Measurements from ENCODE around the gene LPCAT3. TPM values are rescaled to one million over a fixed set of nuclear protein-coding genes. Genes with fewer than 3 reads are reported as not detected.

Gene LPCAT3
- total RNA-seq, 8 experiments from 2014 or later: 7.8 to 168 (median 19.7) TPM

DNA sequence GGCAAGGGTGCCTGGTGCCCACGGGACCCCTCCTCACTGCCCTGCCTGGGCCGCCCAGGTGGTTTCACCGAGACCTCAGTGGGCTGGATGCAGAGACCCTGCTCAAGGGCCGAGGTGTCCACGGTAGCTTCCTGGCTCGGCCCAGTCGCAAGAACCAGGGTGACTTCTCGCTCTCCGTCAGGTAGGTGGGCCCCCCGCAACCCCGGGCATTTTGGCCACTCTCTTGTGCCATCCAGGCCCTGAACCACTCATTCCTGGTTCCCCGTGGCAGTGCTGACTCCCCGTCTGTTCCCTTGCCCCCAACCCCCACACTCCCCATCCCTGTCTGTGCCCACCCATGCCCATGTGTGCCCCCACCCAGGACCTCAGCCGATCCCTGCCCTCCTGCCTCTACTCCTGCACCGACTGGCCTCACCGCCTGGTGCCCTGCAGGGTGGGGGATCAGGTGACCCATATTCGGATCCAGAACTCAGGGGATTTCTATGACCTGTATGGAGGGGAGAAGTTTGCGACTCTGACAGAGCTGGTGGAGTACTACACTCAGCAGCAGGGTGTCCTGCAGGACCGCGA is 66.6 kb downstream of the LPCAT3 start:
- peaks cover 0 to 6% of the 10 kb centered on the region in 2 donors for H3K4me1 ChIP-seq (replicated peaks in 1 of 2)
- WGBS, 10 experiments: 90 to 100% methylated on average over 1 to 2 of the region's 20 CpGs; no CpG with 5 or more reads in 8 of the 10 experiments
- in situ Hi-C loops (cut with MboI; ENCODE audit: low pct_unique_long_range_greater_than_20kb in 2 of 9, low sequenced_read_pairs in 9 of 9, unreplicated experiment in 9 of 9): loop anchor here in 1 of 9 experiments (25.0 kb wide), 1 partner anchor 161 kb away; the partner anchor contains the start of gene C1RL
- H3K4me3 ChIP-seq: no peak overlapping the region
- no peak for ATAC-seq (replicated peaks in 6 of 8)
- no peak overlapping the region for H3K27ac ChIP-seq

DNA sequence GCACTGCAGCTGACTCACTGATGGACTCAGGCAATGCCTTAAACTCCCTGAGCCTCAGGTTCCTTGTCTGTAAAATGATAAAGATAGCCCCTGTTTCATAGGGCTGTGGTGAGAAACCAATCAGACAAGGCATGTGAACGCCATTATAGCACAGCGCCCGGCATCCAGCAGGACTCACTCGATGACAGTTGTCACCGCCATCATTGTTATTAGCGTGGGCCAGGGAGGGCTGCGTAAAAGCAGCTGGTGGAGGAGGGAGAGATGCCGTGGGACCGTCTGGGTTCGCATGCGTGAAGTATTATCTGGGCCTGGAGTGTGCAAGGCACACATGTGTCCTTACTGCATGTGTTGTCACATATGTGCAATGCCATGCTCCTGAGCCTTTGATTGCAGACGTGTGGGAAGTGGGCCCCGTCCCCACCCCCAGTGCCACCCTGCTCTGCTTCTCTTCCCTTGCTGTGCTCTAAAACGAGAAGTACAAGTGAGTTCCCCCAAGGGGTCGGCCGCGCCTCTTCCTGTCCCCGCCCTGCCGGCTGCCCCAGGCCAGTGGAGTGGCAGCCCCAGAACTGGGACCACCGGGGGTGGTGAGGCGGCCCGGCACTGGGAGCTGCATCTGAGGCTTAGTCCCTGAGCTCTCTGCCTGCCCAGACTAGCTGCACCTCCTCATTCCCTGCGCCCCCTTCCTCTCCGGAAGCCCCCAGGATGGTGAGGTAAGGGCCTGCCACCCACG is 67.3 kb downstream of the LPCAT3 start, which contains the start of gene PTPN6:
Gene PTPN6, plus strand, starts transcription at position 546 of the 730 bp plus-strand sequence. Its CDS starts 157 bp downstream, at position 703.
- in situ Hi-C loops (cut with MboI; ENCODE audit: low pct_unique_long_range_greater_than_20kb in 2 of 9, low sequenced_read_pairs in 9 of 9, unreplicated experiment in 9 of 9): loop anchor here in 1 of 9 experiments (25.0 kb wide), 1 partner anchor 161 kb away; the partner anchor contains the start of gene C1RL
- H3K4me3 ChIP-seq: no peak within 1 kb of the TSS

DNA sequence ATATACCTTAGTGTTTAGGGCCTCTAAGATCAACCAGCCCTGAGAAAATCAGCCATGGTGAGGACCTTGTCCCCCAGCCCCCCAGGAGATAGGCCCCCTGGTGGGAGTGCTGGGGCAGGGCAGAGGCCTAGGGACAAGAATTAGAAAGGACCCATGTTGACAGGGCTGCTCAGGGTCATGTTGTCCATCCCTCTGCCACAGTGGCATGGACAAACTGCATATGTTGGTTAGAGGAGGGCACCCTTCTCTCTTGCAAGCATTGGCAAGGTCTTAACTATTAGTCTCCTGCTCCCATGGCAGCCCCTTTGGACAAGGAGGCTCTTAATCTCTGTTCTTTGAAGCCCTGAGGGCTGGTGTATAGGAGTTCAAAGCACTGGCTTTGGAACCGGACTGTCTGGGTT is 67.9 kb downstream of the LPCAT3 start:
- in situ Hi-C loops (cut with MboI; ENCODE audit: low pct_unique_long_range_greater_than_20kb in 2 of 9, low sequenced_read_pairs in 9 of 9, unreplicated experiment in 9 of 9): loop anchor here in 1 of 9 experiments (25.0 kb wide), 1 partner anchor 162 kb away; the partner anchor contains the start of gene C1RL
- Histone ChIP-seq H3K4me3 (no peak overlapping the region), H3K4me1 (replicated peaks in 1 of 2) (peaks cover 2 to 6% of the 10 kb centered on the region in 2 donors), H3K27ac (no peak overlapping the region)
- peak in 1 of 8 experiments; percentile 6 for ATAC-seq (replicated peaks in 6 of 8)
- 60 to 100% methylated on average over 1 of the region's 1 CpG; no CpG with 5 or more reads in 8 of the 10 experiments for WGBS, 10 experiments

More for the DNA sequence above, 67.3 kb downstream of the LPCAT3 start, which contains the start of gene PTPN6:
- Histone ChIP-seq H3K4me1 (replicated peaks in 1 of 2) (peaks cover 0 to 6% of the 10 kb centered on the region in 2 donors), H3K27ac (no peak within 1 kb of the TSS)
- WGBS, 10 experiments: 0 to 100% (median 70%) methylated on average over 1 to 3 of the region's 25 CpGs; no CpG with 5 or more reads in 4 of the 10 experiments
- ATAC-seq (replicated peaks in 6 of 8): no peak

DNA sequence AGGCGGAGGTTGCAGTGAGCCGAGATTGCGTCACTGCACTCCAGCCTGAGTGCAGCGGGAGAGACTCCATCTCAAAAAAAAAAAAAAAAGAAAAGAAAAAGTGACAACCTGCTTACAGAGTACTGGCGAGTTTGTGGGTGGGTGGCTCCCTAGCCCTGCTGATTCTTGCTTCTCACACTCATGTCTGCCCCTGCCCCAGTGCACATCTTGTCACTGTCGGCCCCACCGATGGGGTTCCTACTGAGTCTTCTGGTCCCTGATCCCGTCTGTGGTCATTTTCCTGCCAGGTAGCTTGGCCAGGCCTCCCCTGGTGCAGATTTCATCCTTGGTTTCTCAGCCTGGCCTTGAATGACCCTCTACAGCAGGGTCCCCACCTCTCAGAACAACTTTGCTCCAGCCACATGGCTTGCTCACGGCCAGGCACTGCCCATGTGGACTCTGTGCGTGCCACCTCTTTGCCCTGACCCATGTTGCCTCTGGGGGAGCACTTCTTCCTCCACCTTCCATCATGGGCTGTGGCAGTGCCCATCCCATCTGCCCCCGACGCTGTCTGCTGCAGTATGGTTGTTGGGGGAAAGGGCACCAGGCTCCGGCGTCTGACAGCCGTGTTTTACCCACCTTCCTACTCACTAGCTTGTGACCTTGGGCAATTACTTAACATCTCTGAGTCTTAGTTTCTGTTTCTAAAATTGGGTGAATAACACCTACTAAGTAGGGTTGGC is 69.2 kb downstream of the LPCAT3 start:
- Histone ChIP-seq H3K4me1 (replicated peaks in 1 of 2) (peaks cover 8 to 12% of the 10 kb centered on the region in 2 donors), H3K27ac (no peak overlapping the region), H3K4me3 (no peak overlapping the region)
- 50 to 100% (median 88%) methylated on average over 3 to 7 of the region's 15 CpGs; no CpG with 5 or more reads in 2 of the 10 experiments for WGBS, 10 experiments
- no peak for ATAC-seq (replicated peaks in 6 of 8)
- in situ Hi-C loops (cut with MboI; ENCODE audit: low pct_unique_long_range_greater_than_20kb in 2 of 9, low sequenced_read_pairs in 9 of 9, unreplicated experiment in 9 of 9): loop anchor here in 2 of 9 experiments (25.0 kb wide), 1 partner anchor 163 kb away; the partner anchor contains the start of gene C1RL (in 2 of the 2)

DNA sequence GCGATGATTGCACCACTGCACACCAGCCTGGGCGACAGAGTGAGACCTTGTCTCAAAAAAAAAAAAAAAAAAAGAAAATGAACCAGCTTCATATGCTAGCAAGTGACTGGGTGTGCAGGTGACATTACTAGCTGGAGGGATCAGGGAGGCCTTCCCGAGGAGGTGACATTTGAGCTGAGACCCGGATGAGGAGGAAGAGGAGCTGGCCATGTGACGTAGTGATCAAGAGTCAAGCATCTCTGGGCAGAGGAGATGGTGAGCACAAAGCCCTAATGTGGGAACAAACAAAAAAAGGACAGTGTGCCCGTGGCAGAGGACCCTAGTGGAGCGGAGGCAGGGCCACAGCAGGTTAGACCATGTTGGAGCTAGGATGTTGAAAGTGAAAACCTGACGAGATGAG is 70.7 kb downstream of the LPCAT3 start:
- in situ Hi-C loops (cut with MboI; ENCODE audit: low pct_unique_long_range_greater_than_20kb in 2 of 9, low sequenced_read_pairs in 9 of 9, unreplicated experiment in 9 of 9): loop anchor here in 2 of 9 experiments (25.0 kb wide), 1 partner anchor 165 kb away; the partner anchor contains the start of gene C1RL (in 2 of the 2)
- H3K27ac ChIP-seq: no peak overlapping the region
- H3K4me1 ChIP-seq (replicated peaks in 1 of 2): peaks cover 11 to 14% of the 10 kb centered on the region in 2 donors
- no peak overlapping the region for H3K4me3 ChIP-seq
- WGBS, 10 experiments: 65 to 100% (median 91%) methylated on average over 1 to 8 of the region's 8 CpGs
- ATAC-seq (replicated peaks in 6 of 8): no peak

DNA sequence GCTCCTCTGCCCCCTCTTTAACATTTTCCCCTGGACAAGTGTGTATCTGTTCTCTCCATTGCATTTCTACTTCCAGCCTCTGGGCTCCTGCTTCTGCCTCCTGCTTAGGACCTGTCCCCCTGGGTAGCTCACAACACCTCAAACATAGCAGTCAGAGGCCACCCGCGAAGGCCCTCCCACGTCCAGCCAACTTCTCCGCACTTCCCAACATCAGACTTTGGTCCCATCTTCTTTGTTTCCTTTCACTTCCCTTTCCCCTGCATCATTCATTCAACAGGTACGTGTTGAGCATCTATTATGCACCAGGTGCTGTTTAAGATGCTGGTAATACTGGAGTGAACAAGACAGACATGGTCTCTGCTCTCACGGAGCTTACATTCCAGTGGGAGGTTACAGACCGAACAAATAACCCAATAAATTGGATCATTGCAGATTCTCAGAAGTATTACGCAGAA is 71.3 kb downstream of the LPCAT3 start:
- Histone ChIP-seq H3K4me1 (replicated peaks in 1 of 2) (peaks cover 11 to 14% of the 10 kb centered on the region in 2 donors), H3K4me3 (no peak overlapping the region), H3K27ac (no peak overlapping the region)
- WGBS, 10 experiments: 38 to 93% (median 80%) methylated on average over 2 to 4 of the region's 8 CpGs; no CpG with 5 or more reads in 2 of the 10 experiments
- no peak for ATAC-seq (replicated peaks in 6 of 8)
- in situ Hi-C loops (cut with MboI; ENCODE audit: low pct_unique_long_range_greater_than_20kb in 2 of 9, low sequenced_read_pairs in 9 of 9, unreplicated experiment in 9 of 9): loop anchor here in 2 of 9 experiments (25.0 kb wide), 1 partner anchor 165 kb away; the partner anchor contains the start of gene C1RL (in 2 of the 2)

DNA sequence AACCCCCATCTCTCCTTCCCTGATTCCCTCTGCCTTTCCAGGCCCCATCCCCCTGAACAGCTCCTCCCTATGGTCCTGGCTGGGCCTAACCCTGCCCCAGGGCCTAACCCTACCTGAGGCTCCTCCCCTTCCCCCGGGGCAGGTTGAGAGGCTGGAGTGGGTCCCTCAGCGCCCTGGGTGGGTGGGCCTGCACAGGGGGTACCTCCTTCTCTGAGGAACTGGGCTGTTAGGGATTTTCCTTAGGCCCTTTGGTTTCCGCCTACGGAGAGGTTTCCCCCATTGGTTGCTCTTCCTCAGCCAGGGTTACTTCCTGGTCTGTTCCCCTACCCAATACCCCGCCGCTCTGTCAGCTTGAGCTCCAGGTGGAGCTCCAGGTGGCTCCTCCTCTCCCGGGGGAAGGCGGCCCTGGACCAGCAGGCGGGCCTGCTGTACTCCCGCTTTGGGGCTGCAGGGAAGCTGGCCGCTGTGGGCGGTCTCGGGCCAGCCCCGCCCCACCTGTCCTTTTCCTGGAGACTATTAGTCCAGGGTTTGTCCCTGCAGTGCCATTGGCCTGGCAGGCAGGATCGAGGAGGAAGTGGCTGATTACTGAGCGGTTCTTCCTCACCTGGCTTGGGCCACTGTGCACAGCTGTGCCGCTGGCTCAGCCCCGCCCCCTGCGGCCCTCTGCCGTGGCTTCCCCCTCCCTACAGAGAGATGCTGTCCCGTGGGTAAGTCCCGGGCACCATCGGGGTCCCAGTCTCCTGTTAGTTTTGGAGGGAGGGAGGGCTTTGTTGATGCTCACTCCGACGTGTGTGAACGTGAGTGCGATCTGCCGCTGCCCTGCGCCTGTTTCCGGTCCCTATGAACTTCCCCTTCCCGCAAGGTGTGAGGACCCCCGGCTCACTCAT is 72.0 kb downstream of the LPCAT3 start:
- in situ Hi-C loops (cut with MboI; ENCODE audit: low pct_unique_long_range_greater_than_20kb in 2 of 9, low sequenced_read_pairs in 9 of 9, unreplicated experiment in 9 of 9): loop anchor here in 2 of 9 experiments (25.0 kb wide), 1 partner anchor 166 kb away; the partner anchor contains the start of gene C1RL (in 2 of the 2)
- H3K4me1 ChIP-seq (replicated peaks in 1 of 2): peaks cover 11 to 14% of the 10 kb centered on the region in 2 donors
- H3K27ac ChIP-seq: no peak overlapping the region
- 56 to 100% (median 71%) methylated on average over 2 to 7 of the region's 32 CpGs; no CpG with 5 or more reads in 6 of the 10 experiments for WGBS, 10 experiments
- ATAC-seq (replicated peaks in 6 of 8): peak in 2 of 8 experiments; percentile 1 to 4
- H3K4me3 ChIP-seq: no peak overlapping the region

DNA sequence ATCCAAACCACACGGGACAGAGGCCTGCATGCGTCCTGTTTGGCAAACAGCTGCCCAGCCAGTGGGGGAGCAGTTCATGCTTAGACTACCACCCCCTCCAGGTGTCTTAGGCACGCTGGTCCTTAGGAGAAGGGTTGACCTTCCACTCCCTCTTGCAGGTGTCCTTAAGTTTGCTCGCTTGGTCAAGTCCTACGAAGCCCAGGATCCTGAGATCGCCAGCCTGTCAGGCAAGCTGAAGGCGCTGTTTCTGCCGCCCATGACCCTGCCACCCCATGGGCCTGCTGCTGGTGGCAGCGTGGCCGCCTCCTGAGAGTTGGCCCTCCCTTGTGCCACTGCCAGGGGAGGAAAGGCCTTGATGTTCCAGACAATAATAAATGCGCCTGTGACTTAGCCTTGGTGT is 72.7 kb downstream of the LPCAT3 start:
- in situ Hi-C loops (cut with MboI; ENCODE audit: low pct_unique_long_range_greater_than_20kb in 2 of 9, low sequenced_read_pairs in 9 of 9, unreplicated experiment in 9 of 9): loop anchor here in 2 of 9 experiments (25.0 kb wide), 1 partner anchor 167 kb away; the partner anchor contains the start of gene C1RL (in 2 of the 2)
- ATAC-seq (replicated peaks in 6 of 8): no peak
- Histone ChIP-seq H3K4me1 (replicated peaks in 1 of 2) (peaks cover 11 to 14% of the 10 kb centered on the region in 2 donors), H3K4me3 (no peak overlapping the region), H3K27ac (no peak overlapping the region)
- WGBS, 10 experiments: 70 to 100% (median 95%) methylated on average over 1 to 8 of the region's 11 CpGs; no CpG with 5 or more reads in 5 of the 10 experiments

DNA sequence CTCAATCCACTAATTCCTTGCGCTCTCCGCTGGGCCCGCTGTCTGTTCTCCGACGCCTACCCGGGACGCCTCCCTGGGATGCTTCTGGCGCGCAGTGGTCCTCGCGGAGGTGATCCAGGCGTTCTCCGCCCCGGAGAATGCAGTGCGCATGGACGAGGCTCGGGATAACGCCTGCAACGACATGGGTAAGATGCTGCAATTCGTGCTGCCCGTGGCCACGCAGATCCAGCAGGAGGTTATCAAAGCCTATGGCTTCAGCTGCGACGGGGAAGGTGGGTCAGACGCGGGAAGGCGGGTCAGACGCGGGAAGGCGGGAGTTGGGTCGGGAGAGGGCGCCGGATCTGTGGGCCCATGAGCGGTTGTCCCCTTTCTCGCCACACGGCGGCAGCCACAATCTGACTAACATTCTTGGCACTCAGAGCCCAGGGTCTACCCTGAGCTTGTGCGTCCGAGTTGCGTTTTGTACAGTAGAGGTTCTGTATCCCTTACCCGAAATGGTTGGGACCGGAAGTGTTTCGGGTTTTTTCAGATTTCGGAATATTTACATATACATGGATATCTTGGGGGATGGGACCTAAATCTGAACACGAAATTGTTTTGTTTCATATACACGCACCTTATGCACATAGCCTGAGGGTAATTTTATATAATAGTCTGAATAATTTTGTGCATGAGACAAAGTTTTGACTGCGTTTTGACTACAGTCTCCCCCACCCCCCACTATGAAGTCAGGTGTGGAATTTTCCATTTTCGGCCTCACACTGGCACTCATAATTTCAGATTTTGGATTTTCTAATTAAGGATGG is 73.7 kb downstream of the LPCAT3 start:
- Histone ChIP-seq H3K4me1 (replicated peaks in 1 of 2) (peaks cover 11 to 14% of the 10 kb centered on the region in 2 donors), H3K4me3 (peak overlapping the region; percentile 43 to 59 (median 54)), H3K27ac (peak overlapping the region; percentile 96 to 97)
- ATAC-seq (replicated peaks in 6 of 8): peak; percentile 38 to 69 (median 66)
- 0 to 80% (median 7%) methylated on average over 1 to 26 of the region's 48 CpGs for WGBS, 10 experiments
- in situ Hi-C loops (cut with MboI; ENCODE audit: low pct_unique_long_range_greater_than_20kb in 2 of 9, low sequenced_read_pairs in 9 of 9, unreplicated experiment in 9 of 9): loop anchor here in 2 of 9 experiments (25.0 kb wide), 1 partner anchor 168 kb away; the partner anchor contains the start of gene C1RL (in 2 of the 2)

DNA sequence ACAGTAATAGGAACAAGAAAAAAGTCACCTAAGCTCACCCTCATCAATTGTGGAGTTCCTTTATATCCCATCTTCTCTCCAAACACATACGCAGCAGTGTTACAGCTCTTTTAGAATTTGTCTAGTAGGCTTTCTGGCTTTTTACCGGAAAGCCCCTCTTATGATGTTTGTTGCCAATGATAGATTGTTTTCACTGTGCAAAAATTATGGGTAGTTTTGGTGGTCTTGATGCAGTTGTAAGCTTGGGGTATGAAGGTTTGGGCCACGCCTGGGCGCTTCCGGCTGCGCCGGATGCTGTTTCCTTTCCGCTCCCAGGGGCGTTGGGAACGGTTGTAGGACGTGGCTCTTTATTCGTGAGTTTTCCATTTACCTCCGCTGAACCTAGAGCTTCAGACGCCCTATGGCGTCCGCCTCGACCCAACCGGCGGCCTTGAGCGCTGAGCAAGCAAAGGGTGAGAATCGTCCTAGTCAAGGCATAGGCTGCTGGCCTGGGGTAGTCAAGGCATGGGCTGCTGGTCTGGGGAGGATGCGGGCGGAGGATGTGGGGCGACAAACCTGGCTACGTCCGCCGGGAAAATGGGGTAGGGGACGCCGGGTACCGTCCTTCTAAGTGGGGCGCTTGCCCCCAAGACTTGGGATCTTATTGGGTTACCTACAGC is 74.4 kb downstream of the LPCAT3 start, which contains the start of the genes C12orf57 and RNU7-1:
Gene C12orf57, plus strand, starts transcription at position 301 of the 659 bp plus-strand sequence. Its CDS starts 100 bp downstream, at position 401.
Gene RNU7-1, plus strand, starts transcription at position 95 of the 659 bp plus-strand sequence.
- Histone ChIP-seq H3K27ac (peak within 1 kb of the TSS; percentile 96 to 97), H3K4me3 (peak within 1 kb of the TSS; percentile 43 to 59 (median 54)), H3K4me1 (replicated peaks in 1 of 2) (peaks cover 11 to 14% of the 10 kb centered on the region in 2 donors)
- WGBS, 10 experiments: 0 to 10% (median 0%) methylated on average over 2 to 8 of the region's 31 CpGs; no CpG with 5 or more reads in 3 of the 10 experiments
- in situ Hi-C loops (cut with MboI; ENCODE audit: low pct_unique_long_range_greater_than_20kb in 2 of 9, low sequenced_read_pairs in 9 of 9, unreplicated experiment in 9 of 9): loop anchor here in 2 of 9 experiments (25.0 kb wide), 1 partner anchor 168 kb away; the partner anchor contains the start of gene C1RL (in 2 of the 2)
- peak; percentile 59 to 73 (median 70) for ATAC-seq (replicated peaks in 6 of 8)

Measured in motor neuron (in vitro differentiated cells).